Panc1 (cell line): ENCODE data around the gene SLC46A3. TPM values are rescaled to one million over a fixed set of nuclear protein-coding genes. Genes with fewer than 3 reads are reported as not detected.

Experiments used
- ATAC-seq: fragments of 200-7000 bp; cut with Tn5 transposase; 2 replicates; pipeline ENCODE4 v1.9.1; 2020; ENCODE audit warnings: mild to moderate bottlenecking, moderate library complexity
- BruUV-seq: library from RNA; stranded (reverse); fragments of 400-500 nt; replicated peaks from 2 replicates; lab custom pipeline; 2021; lab: Mats Ljungman, UMichigan
- CTCF ChIA-PET: fragments of 300-600 bp; sonication (Branson Sonifier 250); formaldehyde crosslinking; loops from one replicate; lab custom pipeline; 2022; ENCODE audit warnings: antibody characterized with exemption; lab: Charles Lee
- POLR2A ChIA-PET: fragments of 300-600 bp; sonication (Branson Sonifier 250); formaldehyde crosslinking; loops from one replicate; lab custom pipeline; 2022; ENCODE audit warnings: antibody characterized with exemption; lab: Charles Lee
- DNase-seq: peaks from one replicate; pipeline ENCODE4 v3.0.0-alpha.2; 2010; ENCODE audit warnings: low read depth, low spot score
- H3K27ac ChIP-seq: 2 replicates; pipeline ENCODE4 v1.5.1; 2011; ENCODE audit warnings: mild to moderate bottlenecking, low read length, inconsistent platforms
- H3K27me3 ChIP-seq: fragments of 200-500 bp; sonication (Bioruptor generic); 2 replicates; pipeline ENCODE4 v1.6.0; 2014; ENCODE audit warnings: low read length, inconsistent platforms; ENCODE audit not compliant: control insufficient read depth, insufficient read depth
- H3K36me3 ChIP-seq: fragments of 200-500 bp; sonication (Bioruptor generic); 2 replicates; pipeline ENCODE4 v1.5.1; 2014; ENCODE audit warnings: inconsistent platforms, mild to moderate bottlenecking, low read length, moderate library complexity; ENCODE audit not compliant: control insufficient read depth, insufficient read depth
- H3K4me1 ChIP-seq: 2 replicates; pipeline ENCODE4 v1.5.1; 2011; ENCODE audit warnings: inconsistent platforms, mild to moderate bottlenecking, low read length, moderate library complexity; ENCODE audit not compliant: control insufficient read depth, insufficient read depth
- H3K4me3 ChIP-seq, 2 experiments: 2 replicates each; pipeline ENCODE4 v1.5.1; 2011 to 2012; ENCODE audit warnings: low read depth in 2 of 2, low read length in 2 of 2, mild to moderate bottlenecking in 2 of 2, inconsistent platforms in 1 of 2, moderate library complexity in 1 of 2
- H3K9me3 ChIP-seq: fragments of 200-500 bp; sonication (Bioruptor generic); 2 replicates; pipeline ENCODE4 v1.5.1; 2014; ENCODE audit warnings: low read depth, mild to moderate bottlenecking, inconsistent platforms, low read length, moderate library complexity; ENCODE audit not compliant: control insufficient read depth, insufficient read depth
- POLR2AphosphoS5 ChIP-seq: IDR thresholded peaks from 2 replicates; pipeline ENCODE4 v1.6.1; 2012; ENCODE audit warnings: mild to moderate bottlenecking, low read depth, low read length, moderate library complexity
- SIN3A ChIP-seq: IDR thresholded peaks from 2 replicates; pipeline ENCODE4 v1.6.1; 2012; ENCODE audit warnings: low read depth, mild to moderate bottlenecking, low read length, moderate library complexity, borderline replicate concordance; ENCODE audit not compliant: insufficient read depth
- TCF7L2 ChIP-seq: IDR thresholded peaks from 2 replicates; pipeline ENCODE4 v1.6.1; 2011; ENCODE audit warnings: mild to moderate bottlenecking, low read depth, low read length, inconsistent platforms
- in situ Hi-C: cut with HindIII; loops from 2 replicates; pipeline ENCODE4 v1.10.0; 2016; ENCODE audit warnings: low sequenced_read_pairs, low pct_unique_long_range_greater_than_20kb
- intact Hi-C: fragments of 100-400 bp; cut with micrococcal nuclease; formaldehyde crosslinking; loops from one replicate; pipeline ENCODE4 v1.10.0; 2022; ENCODE audit not compliant: unreplicated experiment
- total RNA-seq: library from RNA; stranded (reverse); gene quantifications from one replicate; pipeline ENCODE4 v1.2.1, GENCODE V29; 2021; ENCODE audit not compliant: unreplicated experiment
- TF ChIP-seq, protein P1 (sequence below), 2 experiments: IDR thresholded peaks; 2 replicates each; pipeline ENCODE4 v1.6.1; 2011 to 2012; ENCODE audit warnings: low read depth in 2 of 2, control low read depth in 1 of 2, low read length in 1 of 2, mild to moderate bottlenecking in 1 of 2, moderate library complexity in 1 of 2; ENCODE audit not compliant: insufficient read depth in 1 of 2
- TF ChIP-seq, protein P2 (sequence below): fragments of 450-650 bp; IDR thresholded peaks from 2 replicates; pipeline ENCODE4 v1.5.1; 2017; ENCODE audit warnings: mild to moderate bottlenecking

SLC46A3 gene
- total RNA-seq, 1 experiment from 2014 or later: 5.5 TPM

DNA sequence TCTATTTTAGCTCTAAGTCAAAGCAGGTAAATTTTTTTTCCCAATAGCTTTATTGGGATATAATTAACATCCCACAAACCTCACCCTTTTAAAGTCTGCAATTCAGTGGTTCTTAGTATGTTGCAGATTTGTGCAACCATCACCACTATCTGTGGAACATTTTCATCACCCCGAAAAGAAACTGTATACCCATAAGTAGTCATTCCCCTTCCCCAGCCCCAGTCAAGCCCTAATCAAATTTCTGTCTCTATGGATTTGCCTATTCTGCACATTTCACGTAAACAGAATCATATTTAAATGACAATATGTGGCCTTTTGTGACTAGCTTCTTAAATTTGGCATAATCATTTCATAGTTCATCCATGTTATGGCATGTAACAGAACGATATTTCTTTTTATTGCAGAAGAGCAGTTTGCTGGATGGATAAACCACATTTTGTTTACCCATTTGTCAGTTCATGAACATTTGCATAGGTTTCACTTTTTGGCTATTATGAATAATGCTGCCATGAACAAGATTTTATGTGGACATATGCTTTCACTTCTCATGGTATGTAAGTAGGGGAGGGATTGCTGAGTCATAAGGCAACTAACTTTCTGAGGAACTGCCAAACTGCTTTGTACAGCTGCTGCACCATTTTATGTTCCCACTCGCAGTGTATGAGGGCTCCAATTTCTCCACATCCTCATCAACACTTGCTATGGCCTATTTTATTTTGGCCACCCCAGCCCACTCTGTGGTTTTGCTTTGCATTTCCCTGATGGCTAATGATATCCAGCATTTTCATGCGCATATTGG, 10.9 kb downstream of the SLC46A3 start:
- BruUV-seq: no TSS peak
- TF ChIP-seq, protein P1, sequence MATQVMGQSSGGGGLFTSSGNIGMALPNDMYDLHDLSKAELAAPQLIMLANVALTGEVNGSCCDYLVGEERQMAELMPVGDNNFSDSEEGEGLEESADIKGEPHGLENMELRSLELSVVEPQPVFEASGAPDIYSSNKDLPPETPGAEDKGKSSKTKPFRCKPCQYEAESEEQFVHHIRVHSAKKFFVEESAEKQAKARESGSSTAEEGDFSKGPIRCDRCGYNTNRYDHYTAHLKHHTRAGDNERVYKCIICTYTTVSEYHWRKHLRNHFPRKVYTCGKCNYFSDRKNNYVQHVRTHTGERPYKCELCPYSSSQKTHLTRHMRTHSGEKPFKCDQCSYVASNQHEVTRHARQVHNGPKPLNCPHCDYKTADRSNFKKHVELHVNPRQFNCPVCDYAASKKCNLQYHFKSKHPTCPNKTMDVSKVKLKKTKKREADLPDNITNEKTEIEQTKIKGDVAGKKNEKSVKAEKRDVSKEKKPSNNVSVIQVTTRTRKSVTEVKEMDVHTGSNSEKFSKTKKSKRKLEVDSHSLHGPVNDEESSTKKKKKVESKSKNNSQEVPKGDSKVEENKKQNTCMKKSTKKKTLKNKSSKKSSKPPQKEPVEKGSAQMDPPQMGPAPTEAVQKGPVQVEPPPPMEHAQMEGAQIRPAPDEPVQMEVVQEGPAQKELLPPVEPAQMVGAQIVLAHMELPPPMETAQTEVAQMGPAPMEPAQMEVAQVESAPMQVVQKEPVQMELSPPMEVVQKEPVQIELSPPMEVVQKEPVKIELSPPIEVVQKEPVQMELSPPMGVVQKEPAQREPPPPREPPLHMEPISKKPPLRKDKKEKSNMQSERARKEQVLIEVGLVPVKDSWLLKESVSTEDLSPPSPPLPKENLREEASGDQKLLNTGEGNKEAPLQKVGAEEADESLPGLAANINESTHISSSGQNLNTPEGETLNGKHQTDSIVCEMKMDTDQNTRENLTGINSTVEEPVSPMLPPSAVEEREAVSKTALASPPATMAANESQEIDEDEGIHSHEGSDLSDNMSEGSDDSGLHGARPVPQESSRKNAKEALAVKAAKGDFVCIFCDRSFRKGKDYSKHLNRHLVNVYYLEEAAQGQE (IDR thresholded peaks at IDR 0.05; ENCODE audit: insufficient read depth in 1 of 2, low read depth in 2 of 2, low read length in 1 of 2): no peak
- TF ChIP-seq POLR2AphosphoS5: no peak
- TF ChIP-seq SIN3A: no peak
- TF ChIP-seq, protein P2, sequence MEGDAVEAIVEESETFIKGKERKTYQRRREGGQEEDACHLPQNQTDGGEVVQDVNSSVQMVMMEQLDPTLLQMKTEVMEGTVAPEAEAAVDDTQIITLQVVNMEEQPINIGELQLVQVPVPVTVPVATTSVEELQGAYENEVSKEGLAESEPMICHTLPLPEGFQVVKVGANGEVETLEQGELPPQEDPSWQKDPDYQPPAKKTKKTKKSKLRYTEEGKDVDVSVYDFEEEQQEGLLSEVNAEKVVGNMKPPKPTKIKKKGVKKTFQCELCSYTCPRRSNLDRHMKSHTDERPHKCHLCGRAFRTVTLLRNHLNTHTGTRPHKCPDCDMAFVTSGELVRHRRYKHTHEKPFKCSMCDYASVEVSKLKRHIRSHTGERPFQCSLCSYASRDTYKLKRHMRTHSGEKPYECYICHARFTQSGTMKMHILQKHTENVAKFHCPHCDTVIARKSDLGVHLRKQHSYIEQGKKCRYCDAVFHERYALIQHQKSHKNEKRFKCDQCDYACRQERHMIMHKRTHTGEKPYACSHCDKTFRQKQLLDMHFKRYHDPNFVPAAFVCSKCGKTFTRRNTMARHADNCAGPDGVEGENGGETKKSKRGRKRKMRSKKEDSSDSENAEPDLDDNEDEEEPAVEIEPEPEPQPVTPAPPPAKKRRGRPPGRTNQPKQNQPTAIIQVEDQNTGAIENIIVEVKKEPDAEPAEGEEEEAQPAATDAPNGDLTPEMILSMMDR: no peak
- no peak for TF ChIP-seq TCF7L2
- H3K27me3 ChIP-seq: no peaks in the 10 kb centered on the region
- POLR2A ChIA-PET: no interaction called here
- no peak overlapping the region for H3K27ac ChIP-seq
- H3K9me3 ChIP-seq: no peaks in the 10 kb centered on the region
- DNase-seq (no peak), ATAC-seq (no peak)
- no peak overlapping the region for H3K4me3 ChIP-seq
- in situ Hi-C loops: no loop called here
- intact Hi-C loops: no loop called here
- no peaks in the 10 kb centered on the region for H3K36me3 ChIP-seq
- no peaks in the 10 kb centered on the region for H3K4me1 ChIP-seq
- CTCF ChIA-PET: no interaction called here

DNA sequence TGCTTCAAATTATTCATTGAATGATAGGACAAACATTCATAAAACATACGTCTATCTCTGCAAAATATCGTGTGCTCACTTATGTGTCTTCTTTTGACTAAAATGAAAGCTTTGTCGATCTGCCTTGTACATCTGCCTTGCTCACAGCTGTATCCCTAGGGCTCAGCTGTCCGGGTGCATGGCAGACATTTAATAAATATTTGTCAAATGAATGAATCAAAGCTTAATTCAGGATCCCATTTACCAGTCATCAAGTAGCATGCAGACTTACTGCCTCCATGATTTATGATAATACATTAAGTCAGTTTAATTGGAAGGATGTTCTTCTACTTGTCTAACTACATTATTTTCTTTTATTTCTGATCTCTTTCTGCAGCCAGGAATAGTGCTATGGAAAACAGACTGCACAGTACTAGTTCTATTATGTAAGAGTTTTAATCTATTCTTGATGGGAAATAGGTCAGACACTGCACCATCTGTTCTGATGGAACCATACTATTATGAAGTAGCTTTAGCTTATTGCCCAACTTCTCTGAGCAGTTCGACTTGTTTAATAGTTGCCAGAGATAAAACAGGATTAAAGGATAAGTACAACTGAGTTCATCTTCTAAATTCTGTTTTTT, 13.2 kb downstream of the SLC46A3 start:
- DNase-seq (no peak), ATAC-seq (no peak)
- Histone ChIP-seq H3K36me3 (no peaks in the 10 kb centered on the region), H3K4me1 (no peaks in the 10 kb centered on the region), H3K27ac (no peak overlapping the region), H3K4me3 (no peak overlapping the region), H3K27me3 (no peaks in the 10 kb centered on the region), H3K9me3 (no peaks in the 10 kb centered on the region)
- ChIA-PET CTCF (no interaction called here), POLR2A (no interaction called here)
- no TSS peak for BruUV-seq
- in situ Hi-C loops (no loop called here), intact Hi-C loops (no loop called here)
- TF ChIP-seq POLR2AphosphoS5 (no peak), TCF7L2 (no peak), SIN3A (no peak)
- TF ChIP-seq, protein P2: no peak
- TF ChIP-seq, protein P1 (IDR thresholded peaks at IDR 0.05; ENCODE audit: insufficient read depth in 1 of 2, low read depth in 2 of 2, low read length in 1 of 2): no peak
